Ishikawa (cell line): ENCODE results near the gene PIGO.

Source experiments
- CEBPB ChIP-seq: IDR thresholded peaks from 2 replicates; pipeline ENCODE4 v1.6.1; 2012
- CREB1 ChIP-seq: IDR thresholded peaks from 2 replicates; pipeline ENCODE4 v1.6.1; 2012; ENCODE audit warnings: low read depth
- EGR1 ChIP-seq: IDR thresholded peaks from 2 replicates; pipeline ENCODE4 v1.6.1; 2012
- EP300 ChIP-seq: IDR thresholded peaks from 2 replicates; pipeline ENCODE4 v1.6.1; 2012; ENCODE audit warnings: borderline replicate concordance
- FOXM1 ChIP-seq: IDR thresholded peaks from 2 replicates; pipeline ENCODE4 v1.6.1; 2012; ENCODE audit warnings: low read depth, borderline replicate concordance
- NFIC ChIP-seq: IDR thresholded peaks from 2 replicates; pipeline ENCODE4 v1.6.1; 2012
- RAD21 ChIP-seq: IDR thresholded peaks from 2 replicates; pipeline ENCODE4 v1.6.1; 2012; ENCODE audit warnings: low read depth
- REST ChIP-seq: IDR thresholded peaks from 2 replicates; pipeline ENCODE4 v1.6.1; 2012; ENCODE audit warnings: low read depth, mild to moderate bottlenecking
- TAF1 ChIP-seq: IDR thresholded peaks from 2 replicates; pipeline ENCODE4 v1.6.1; 2012; ENCODE audit warnings: low read depth, mild to moderate bottlenecking
- TCF12 ChIP-seq: IDR thresholded peaks from 2 replicates; pipeline ENCODE4 v1.6.1; 2012; ENCODE audit warnings: low read depth
- TEAD4 ChIP-seq: IDR thresholded peaks from 2 replicates; pipeline ENCODE4 v1.6.1; 2012
- YY1 ChIP-seq: IDR thresholded peaks from 2 replicates; pipeline ENCODE4 v1.6.1; 2012; ENCODE audit warnings: low read depth
- ZBTB7A ChIP-seq: IDR thresholded peaks from 2 replicates; pipeline ENCODE4 v1.6.1; 2012; ENCODE audit warnings: low read depth
- TF ChIP-seq, protein P1 (sequence below): IDR thresholded peaks from 2 replicates; pipeline ENCODE4 v1.6.1; 2012
- TF ChIP-seq, protein P2 (sequence below): IDR thresholded peaks from 2 replicates; pipeline ENCODE4 v1.6.1; 2012

The PIGO gene

DNA sequence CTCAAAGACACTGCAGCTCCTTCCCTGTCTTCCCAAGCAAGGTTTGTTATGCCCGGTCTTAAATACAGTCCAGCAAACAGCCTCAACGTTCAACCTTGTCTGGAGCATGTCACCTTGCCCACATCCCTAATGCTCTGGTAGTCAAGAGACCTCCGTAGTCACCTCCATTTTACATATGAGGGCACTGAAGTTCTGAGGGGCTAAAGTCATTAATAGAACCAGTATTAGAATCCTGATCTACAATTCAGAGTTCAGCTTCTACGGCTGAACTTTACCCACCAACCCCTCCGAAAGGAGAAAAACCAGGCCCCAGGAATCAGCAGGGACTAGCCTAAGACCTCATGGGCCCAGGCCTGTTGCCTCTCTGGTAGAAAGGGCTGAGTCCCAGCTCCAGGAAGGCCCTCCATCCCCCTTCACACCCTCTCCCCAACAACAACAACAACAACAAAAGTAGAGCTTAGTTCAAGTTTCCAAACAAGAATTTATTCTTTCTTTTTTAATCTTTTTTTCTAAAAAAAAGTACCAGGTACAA is 7.3 kb upstream of the PIGO start:
- TF ChIP-seq EGR1 = no peak

DNA sequence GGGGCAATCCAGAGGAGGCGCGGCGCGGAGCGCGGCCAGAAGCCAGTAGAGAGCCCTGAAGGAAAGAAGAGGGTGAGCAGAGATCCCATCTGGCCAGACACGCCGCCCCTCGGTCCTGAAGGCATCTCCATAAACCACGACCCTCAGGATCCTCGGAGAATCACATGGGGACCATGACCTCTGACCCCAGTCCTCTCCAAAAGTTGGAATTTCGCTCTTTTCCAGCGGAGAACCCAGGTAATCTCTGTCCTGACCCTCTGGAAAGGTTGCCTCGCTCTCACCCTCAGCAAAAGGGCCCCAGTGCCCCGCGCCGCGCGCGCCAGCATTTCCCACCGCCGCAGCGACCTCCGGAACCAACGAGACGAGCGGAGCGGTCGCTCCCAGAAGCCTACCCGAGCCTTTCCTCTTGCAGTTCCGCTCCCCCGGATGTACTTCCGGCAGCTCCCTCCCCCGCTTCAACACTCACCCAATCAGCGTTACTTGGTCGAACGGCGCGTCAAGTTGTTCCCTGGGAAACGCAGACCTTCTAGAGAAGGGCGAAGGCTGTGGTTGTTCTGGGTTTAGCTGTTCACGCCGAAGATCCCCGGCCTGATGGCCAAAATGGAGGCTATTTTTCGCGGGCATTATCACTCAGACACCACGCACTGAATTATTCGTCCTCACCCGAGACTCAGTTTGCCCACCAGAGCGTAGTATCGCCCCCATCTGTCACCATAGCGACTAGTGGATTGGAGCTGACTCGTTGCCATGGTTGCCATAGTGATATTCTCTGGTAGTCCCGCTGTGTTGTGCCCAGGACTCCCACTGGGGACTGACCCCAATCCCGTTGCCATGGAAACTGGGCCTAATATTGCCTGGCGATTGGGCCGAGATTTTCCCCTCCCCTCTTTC is 6.6 kb upstream of the PIGO start, which contains the start of gene STOML2:
STOML2 (minus strand) TSS at position 363 of the 891 bp plus-strand sequence; CDS start at position 326, 37 bp downstream.
- TF ChIP-seq YY1 = peak; percentile 66
- TF ChIP-seq CEBPB = no peak
- peak; percentile 76; the same call in 1 of the 2 replicates for TF ChIP-seq TCF12
- no peak for TF ChIP-seq TEAD4
- 0 out of 2 replicates have a peak, but pooled peaks have one; percentile 15 for TF ChIP-seq ZBTB7A
- no peak for TF ChIP-seq REST
- TF ChIP-seq EGR1 = peak; percentile 64
- TF ChIP-seq EP300 = peak; percentile 8; the same call in 1 of the 2 replicates
- no peak for TF ChIP-seq RAD21
- TF ChIP-seq FOXM1 = no peak
- peak; percentile 91 for TF ChIP-seq TAF1
- TF ChIP-seq, protein P1, sequence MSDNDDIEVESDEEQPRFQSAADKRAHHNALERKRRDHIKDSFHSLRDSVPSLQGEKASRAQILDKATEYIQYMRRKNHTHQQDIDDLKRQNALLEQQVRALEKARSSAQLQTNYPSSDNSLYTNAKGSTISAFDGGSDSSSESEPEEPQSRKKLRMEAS = peak; percentile 81
- TF ChIP-seq NFIC = no peak
- TF ChIP-seq, protein P2, sequence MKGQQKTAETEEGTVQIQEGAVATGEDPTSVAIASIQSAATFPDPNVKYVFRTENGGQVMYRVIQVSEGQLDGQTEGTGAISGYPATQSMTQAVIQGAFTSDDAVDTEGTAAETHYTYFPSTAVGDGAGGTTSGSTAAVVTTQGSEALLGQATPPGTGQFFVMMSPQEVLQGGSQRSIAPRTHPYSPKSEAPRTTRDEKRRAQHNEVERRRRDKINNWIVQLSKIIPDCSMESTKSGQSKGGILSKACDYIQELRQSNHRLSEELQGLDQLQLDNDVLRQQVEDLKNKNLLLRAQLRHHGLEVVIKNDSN = peak; percentile 49
- peak; percentile 23; the same call in 1 of the 2 replicates for TF ChIP-seq CREB1

- no peak for TF ChIP-seq REST
- no peak for TF ChIP-seq EP300
- no peak for TF ChIP-seq ZBTB7A
- TF ChIP-seq, protein P1 = no peak
- TF ChIP-seq TEAD4 = no peak
- no peak for TF ChIP-seq RAD21
- TF ChIP-seq NFIC = no peak
- TF ChIP-seq, protein P2 = no peak
- TF ChIP-seq TCF12 = no peak
- no peak for TF ChIP-seq YY1
- TF ChIP-seq CEBPB = no peak
- no peak for TF ChIP-seq FOXM1
- no peak for TF ChIP-seq EGR1
- no peak for TF ChIP-seq CREB1
- TF ChIP-seq TAF1 = no peak
Measured at GRCh38 chr9:35102465-35102768, 6.0 kb upstream of the PIGO start.

DNA sequence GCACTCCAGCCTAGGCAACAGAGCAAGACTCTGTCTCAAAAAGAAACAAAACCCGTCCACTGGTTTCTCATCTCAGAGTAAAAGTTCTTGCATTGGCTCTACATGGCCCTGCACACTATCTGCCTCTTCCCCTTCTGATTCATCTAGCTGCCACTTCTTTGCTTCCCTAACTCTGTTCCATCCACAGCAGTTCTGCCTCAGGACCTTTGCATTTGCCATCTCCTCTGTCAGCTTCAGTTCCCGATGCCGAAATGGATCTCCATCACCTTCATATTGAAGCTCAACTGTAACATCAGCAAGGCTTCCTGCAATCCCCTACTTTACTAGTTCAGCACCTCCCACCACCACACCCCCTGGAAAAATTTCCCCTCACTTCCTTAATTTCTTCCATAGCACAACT is 1.2 kb upstream of the PIGO start:
- TF ChIP-seq ZBTB7A (no peak), CEBPB (no peak), EGR1 (no peak), RAD21 (no peak), REST (no peak)
- TF ChIP-seq, protein P2 = no peak
